Peyer's patch (tissue), 4 donors: Measurements from ENCODE around the gene MLPH. TPM values are rescaled to one million over a fixed set of nuclear protein-coding genes. Genes with fewer than 3 reads are reported as not detected.

Source experiments
- DNase-seq, 3 donors: peaks; one replicate each; pipeline ENCODE4 v3.0.0-alpha.2; 2017 to 2019
- H3K27ac ChIP-seq, 4 donors: fragments of 200-600 bp; sonication (generic); one replicate each; pipeline ENCODE4 v1.5.1; 2016 to 2019
- H3K27me3 ChIP-seq, 2 donors: fragments of 200-600 bp; sonication (generic); one replicate each; pipeline ENCODE4 v1.5.1; 2019
- H3K36me3 ChIP-seq, 3 donors: fragments of 200-600 bp; sonication (generic); one replicate each; pipeline ENCODE4 v1.5.1; 2016 to 2019
- H3K4me1 ChIP-seq, 4 donors: fragments of 200-600 bp; sonication (generic); one replicate each; pipeline ENCODE4 v1.5.1; 2016 to 2019
- H3K4me3 ChIP-seq, 4 donors: fragments of 200-600 bp; sonication (generic); 1 replicate in 3 of 4; 2 replicates in 1 of 4; pipeline ENCODE4 v1.5.1; 2016 to 2019; ENCODE audit warnings: mild to moderate bottlenecking in 1 of 4
- H3K9me3 ChIP-seq, 4 donors: fragments of 200-600 bp; sonication (generic); one replicate each; pipeline ENCODE4 v1.5.1; 2016 to 2019; ENCODE audit warnings: mild to moderate bottlenecking in 1 of 4
- CTCF ChIP-seq, 6 experiments: fragments of 450-650 bp in 4 of 6; fragments of 200-600 bp in 2 of 6; sonication (generic) in 1 of 6; IDR thresholded peaks; one replicate each; pipeline ENCODE4 v1.5.1; 2017 to 2019; ENCODE audit warnings: antibody characterized with exemption in 6 of 6, mild to moderate bottlenecking in 3 of 6, moderate library complexity in 1 of 6
- POLR2A ChIP-seq, 2 donors: fragments of 450-650 bp; IDR thresholded peaks; one replicate each; pipeline ENCODE4 v1.5.1; 2017; ENCODE audit warnings: antibody characterized with exemption in 2 of 2, mild to moderate bottlenecking in 2 of 2, moderate library complexity in 2 of 2
- total RNA-seq, 4 donors: library from RNA; depleted of rRNA; stranded (reverse); fragments of >200 nt; gene quantifications; one replicate each; pipeline ENCODE4 v1.1.0, GENCODE V29; 2016

The MLPH gene
- total RNA-seq, 4 donors from 2014 or later, result 82.5 to 195 (median 116) TPM

GRCh38 chr2:237495521-237496117, 8.6 kb downstream of the MLPH start:
- TF ChIP-seq POLR2A (IDR thresholded peaks at IDR 0.05), result no peak
- no peak overlapping the region for H3K27ac ChIP-seq
- no peak overlapping the region for H3K4me3 ChIP-seq
- no peaks in the 10 kb centered on the region for H3K4me1 ChIP-seq
- no peak for DNase-seq
- no peaks in the 10 kb centered on the region for H3K27me3 ChIP-seq
- H3K9me3 ChIP-seq, result peaks cover 0 to 12% (median 0%) of the 10 kb centered on the region in 4 donors
- H3K36me3 ChIP-seq, result no peaks in the 10 kb centered on the region

- Histone ChIP-seq H3K4me1 (no peaks in the 10 kb centered on the region), H3K36me3 (no peaks in the 10 kb centered on the region), H3K4me3 (no peak overlapping the region), H3K27me3 (no peaks in the 10 kb centered on the region), H3K27ac (no peak overlapping the region), H3K9me3 (peaks cover 0 to 6% (median 0%) of the 10 kb centered on the region in 4 donors)
- DNase-seq, result no peak
- TF ChIP-seq POLR2A (IDR thresholded peaks at IDR 0.05) (no peak), CTCF (IDR thresholded peaks at IDR 0.05) (no peak)
Measured at GRCh38 chr2:237496428-237496827, 9.4 kb downstream of the MLPH start.

- Histone ChIP-seq H3K4me1 (no peaks in the 10 kb centered on the region), H3K9me3 (no peaks in the 10 kb centered on the region), H3K27me3 (no peaks in the 10 kb centered on the region), H3K36me3 (no peaks in the 10 kb centered on the region), H3K27ac (no peak overlapping the region), H3K4me3 (no peak overlapping the region)
- TF ChIP-seq CTCF (IDR thresholded peaks at IDR 0.05), result no peak
- no peak for TF ChIP-seq POLR2A (IDR thresholded peaks at IDR 0.05)
- no peak for DNase-seq
Measured at GRCh38 chr2:237497009-237497837, 10.2 kb downstream of the MLPH start.

GRCh38 chr2:237497838-237498186, 10.8 kb downstream of the MLPH start:
- H3K4me1 ChIP-seq, result no peaks in the 10 kb centered on the region
- no peak for TF ChIP-seq CTCF (IDR thresholded peaks at IDR 0.05)
- no peak for TF ChIP-seq POLR2A (IDR thresholded peaks at IDR 0.05)
- no peaks in the 10 kb centered on the region for H3K9me3 ChIP-seq
- H3K27me3 ChIP-seq, result no peaks in the 10 kb centered on the region
- H3K36me3 ChIP-seq, result no peaks in the 10 kb centered on the region
- no peak for DNase-seq
- H3K4me3 ChIP-seq, result no peak overlapping the region
- H3K27ac ChIP-seq, result no peak overlapping the region

- Histone ChIP-seq H3K4me3 (no peak overlapping the region), H3K27ac (no peak overlapping the region)
- TF ChIP-seq CTCF (IDR thresholded peaks at IDR 0.05) (no peak), POLR2A (IDR thresholded peaks at IDR 0.05) (no peak)
Measured at GRCh38 chr2:237498341-237498740, 11.3 kb downstream of the MLPH start.

GRCh38 chr2:237500681-237501424, 13.8 kb downstream of the MLPH start:
- H3K36me3 ChIP-seq, result no peaks in the 10 kb centered on the region
- TF ChIP-seq CTCF (IDR thresholded peaks at IDR 0.05) (no peak), POLR2A (IDR thresholded peaks at IDR 0.05) (no peak)
- no peaks in the 10 kb centered on the region for H3K27me3 ChIP-seq
- H3K9me3 ChIP-seq, result no peaks in the 10 kb centered on the region
- peak overlapping the region in 2 of 4 donors; percentile 14 to 42 for H3K27ac ChIP-seq
- DNase-seq, result no peak
- no peak overlapping the region for H3K4me3 ChIP-seq
- no peaks in the 10 kb centered on the region for H3K4me1 ChIP-seq

More at GRCh38 chr2:237498341-237498740, 11.3 kb downstream of the MLPH start:
- H3K27me3 ChIP-seq, result no peaks in the 10 kb centered on the region
- H3K36me3 ChIP-seq, result no peaks in the 10 kb centered on the region
- no peak for DNase-seq
- H3K4me1 ChIP-seq, result no peaks in the 10 kb centered on the region
- H3K9me3 ChIP-seq, result no peaks in the 10 kb centered on the region
